ENCODE results near the gene SFTPD.
"Not testable (repeated sequence)": the region's sequence is repeated elsewhere in the genome, so short reads cannot be mapped to it uniquely, and the experiment has no call there.

Gene SFTPD

DNA sequence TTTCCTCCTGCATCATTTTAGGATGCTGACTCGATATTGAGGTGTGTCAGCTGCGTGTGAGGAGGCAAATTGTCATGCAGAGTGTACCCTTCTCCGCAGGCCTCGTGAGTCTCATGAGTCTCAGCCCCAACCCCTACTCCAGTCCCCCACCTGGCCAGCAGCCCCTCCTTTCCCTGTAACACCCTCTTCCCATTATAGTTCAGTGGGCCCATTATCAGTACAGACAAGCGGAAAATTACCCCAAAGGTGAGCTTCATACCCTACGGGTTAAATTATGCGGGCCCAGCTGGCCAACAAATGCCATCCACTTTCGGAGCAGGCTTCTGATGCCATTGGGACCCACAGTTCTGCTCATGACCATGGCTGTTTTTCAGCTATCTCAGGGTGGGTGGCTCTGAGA lies 25.2 kb downstream of the SFTPD start:
- DNase-seq, result no peak

DNA sequence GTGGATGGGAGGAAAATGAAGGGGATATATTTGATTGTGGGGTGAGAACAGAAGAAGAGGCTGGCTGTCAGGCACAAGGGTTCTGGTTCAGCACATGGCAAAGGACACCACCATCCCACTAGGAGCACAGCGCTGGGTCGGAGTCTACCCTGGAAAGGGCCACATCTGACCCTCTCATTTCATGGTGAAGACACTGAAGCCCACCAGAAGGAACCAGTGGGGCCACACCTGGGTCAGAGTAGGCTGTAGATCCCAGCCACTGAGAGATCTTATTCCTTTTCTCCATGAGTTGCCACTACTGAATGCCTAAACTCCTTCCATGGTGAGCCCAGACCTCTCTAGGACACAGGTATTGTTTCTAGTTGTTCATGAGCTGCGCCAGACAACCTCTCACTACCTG lies 25.8 kb downstream of the SFTPD start:
- DNase-seq, result no peak

DNA sequence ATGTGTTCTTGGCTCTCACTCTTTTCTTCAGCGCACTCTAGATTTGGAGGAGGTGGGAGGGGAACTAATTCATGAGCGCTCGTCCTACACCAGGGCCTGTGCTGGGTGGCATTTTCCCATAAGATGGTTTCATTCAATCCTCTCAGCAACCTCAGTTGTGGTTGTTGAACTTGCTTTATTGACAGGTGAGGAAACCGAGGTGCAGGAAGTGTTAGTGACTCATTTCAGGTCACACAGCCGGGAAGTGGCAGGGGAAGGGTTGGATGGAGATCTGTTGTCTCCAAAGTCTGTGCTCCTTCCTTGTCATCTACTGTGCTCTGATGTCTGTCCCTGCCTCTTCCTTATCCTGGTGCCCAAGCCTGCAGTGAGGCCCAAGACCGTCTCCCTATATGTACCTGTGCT lies 26.9 kb downstream of the SFTPD start:
- not testable (repeated sequence) for DNase-seq

- not testable (repeated sequence) for DNase-seq
Measured at GRCh38 chr10:79915838-79916237, 33.1 kb downstream of the SFTPD start.

GRCh38 chr10:79914512-79914911 lies 34.4 kb downstream of the SFTPD start:
- not testable (repeated sequence) for DNase-seq

- DNase-seq, result no peak
Measured at GRCh38 chr10:79910836-79911235, 38.1 kb downstream of the SFTPD start.

GRCh38 chr10:79910344-79910743 lies 38.6 kb downstream of the SFTPD start:
- DNase-seq, result no peak

- peak; percentile 19 for DNase-seq
Measured at GRCh38 chr10:79905322-79906314, 43.3 kb downstream of the SFTPD start.

DNA sequence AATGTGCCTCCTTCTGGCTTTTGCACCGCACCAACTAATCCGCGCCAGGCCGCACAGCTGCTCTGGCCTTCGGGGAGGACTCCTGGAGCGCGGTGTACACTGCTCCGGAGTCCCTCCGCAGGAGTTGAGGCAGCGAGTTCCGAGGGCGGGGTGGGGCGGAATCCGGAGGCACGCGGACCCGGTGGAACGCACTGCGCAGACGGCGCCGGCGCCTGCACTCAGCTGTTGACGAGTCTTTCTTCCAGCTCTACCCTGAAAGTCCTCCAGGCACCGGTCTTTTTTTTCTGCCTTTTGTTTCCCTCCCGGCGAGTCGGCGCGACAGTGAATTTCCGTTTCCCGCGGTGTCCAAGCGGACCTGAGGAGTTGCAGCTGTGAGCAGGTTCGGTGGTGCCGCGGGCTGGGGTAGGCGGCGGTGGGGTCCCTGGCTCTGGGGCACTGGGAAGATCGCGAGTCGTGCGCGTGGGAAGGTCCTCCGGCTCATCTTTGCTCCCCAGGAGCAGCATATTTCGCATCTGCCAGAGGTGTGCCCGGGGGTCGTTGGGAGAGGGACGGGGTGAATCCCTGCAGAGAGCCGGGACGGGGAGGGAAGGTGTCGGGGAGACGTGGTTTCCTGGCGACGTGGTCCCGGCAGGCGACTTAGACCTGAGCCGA lies 44.1 kb downstream of the SFTPD start:
- DNase-seq, result peak; percentile 78

DNA sequence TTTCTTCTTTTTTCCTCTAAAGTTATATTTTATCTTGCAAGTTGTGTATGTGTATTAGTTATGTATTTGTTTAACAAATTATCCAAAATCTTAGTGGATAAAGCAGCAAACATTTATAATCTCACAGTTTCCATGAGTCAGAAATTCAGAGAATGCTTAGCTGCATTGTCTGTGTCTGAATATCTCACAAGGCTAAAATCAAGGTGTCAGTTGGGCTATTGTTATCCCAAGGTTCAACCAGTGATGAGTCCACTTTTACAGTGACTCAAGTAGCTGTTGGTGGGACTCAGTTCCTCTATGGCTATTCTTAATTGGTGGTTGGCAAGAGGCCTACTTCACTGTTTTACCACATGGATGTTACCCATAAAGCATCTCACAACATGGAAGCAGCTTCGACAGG lies 47.3 kb downstream of the SFTPD start:
- not testable (repeated sequence) for DNase-seq

DNA sequence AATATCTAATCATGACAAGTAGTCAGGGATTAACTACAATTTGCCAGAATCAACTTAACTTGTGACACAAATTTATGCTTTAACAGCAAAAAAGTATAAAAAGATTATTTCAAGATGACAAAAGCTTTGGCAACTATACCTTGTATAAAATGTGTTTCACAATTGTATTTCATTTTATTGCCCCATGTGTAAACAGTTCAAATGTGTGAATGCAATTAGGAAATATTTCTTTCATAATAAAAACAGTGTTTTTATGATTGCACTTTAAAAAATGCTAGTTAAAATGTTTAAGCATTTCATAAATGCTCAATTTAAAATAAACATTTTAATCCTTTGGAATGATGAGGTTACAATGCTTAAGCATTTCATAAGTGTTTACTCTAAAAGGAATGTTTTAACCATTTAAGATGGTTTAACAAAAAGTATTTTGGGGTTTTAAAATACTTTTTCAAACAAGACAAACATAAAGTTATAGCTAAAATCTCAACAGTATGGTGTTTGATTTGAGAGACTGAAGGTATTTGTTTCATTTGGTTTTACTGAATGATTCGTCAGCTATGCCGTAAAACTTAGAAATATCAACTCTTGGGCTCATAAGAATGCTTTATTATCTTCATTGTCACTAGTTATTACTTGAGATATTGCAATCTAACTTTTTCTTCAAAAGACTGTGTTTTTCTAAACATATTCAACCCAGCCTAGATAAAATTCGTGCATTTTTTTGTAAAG lies 50.1 kb downstream of the SFTPD start:
- DNase-seq, result no peak

DNA sequence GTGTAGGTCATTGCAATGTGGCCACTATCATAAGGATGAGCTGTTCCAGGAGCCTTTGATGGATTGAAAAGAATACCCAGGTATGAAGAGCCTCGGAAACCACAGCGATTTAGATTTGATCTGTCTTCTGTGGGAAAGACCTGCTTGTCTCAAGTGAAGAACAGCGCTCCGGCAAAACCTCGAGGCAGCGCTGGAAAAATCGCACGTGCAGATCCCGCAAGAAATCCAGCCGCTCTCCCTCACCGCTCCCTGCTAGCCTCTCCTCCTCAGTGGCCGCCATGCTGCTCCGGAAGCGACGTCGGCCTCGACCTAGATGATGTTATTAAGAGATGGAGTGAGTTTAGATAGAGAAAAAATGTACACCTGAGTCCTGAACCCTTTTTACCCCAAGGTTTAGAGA lies 56.0 kb downstream of the SFTPD start:
- not testable (repeated sequence) for DNase-seq

DNA sequence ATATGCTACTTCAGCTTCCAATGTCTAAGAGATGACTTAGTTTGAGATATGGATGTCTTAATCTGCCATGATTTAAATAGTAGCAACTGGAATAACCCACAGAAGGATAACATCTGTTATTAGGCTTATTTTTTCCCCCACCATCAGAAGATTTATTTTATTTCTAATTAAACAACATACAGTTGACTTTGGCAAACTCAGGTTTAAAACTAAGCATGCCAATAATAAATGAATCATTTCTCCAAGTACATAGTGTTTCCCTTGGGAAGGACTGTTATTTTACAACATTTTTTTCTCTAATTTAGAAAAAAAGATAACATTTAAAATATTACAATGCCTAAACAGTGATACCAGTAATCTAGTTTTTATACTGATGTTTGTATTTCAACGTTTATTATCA lies 58.4 kb downstream of the SFTPD start:
- DNase-seq, result no peak

DNA sequence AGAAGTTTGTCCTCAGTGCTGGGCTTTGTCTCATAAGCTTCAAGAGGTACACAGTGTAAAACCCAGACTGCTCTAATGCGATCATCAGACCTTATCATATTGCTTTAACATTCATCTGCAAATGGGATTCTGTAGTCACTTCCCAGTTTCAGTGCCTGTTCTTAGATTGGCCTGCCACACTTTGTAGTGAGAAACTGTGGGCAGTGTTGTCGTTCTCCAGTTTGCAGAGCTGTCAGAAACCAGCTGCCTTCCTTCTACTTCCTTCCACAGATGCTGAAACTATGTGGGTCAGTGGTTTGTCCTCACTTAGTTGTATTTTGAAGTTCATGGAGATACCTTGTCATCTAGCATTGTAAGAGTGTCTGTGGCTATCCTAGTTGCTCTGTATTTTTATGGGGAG lies 59.9 kb downstream of the SFTPD start:
- DNase-seq, result not testable (repeated sequence)

Measured in NCI-H146 (cell line).